ENCODE measurements around the gene LRRN4CL. TPM values are rescaled to one million over a fixed set of nuclear protein-coding genes. Genes with fewer than 3 reads are reported as not detected.
"Not testable (repeated sequence)": the region's sequence is repeated elsewhere in the genome, so short reads cannot be mapped to it uniquely, and the experiment has no call there.

LRRN4CL gene
- total RNA-seq, 2 experiments from 2014 or later, result 0.19 to 0.23 TPM

- Mint-ChIP-seq H3K36me3 (peaks cover 18% of the 10 kb centered on the region), H3K27me3 (no peaks in the 10 kb centered on the region), H3K27ac (no peak overlapping the region), H3K4me1 (peaks cover 39% of the 10 kb centered on the region), H3K4me3 (peak overlapping the region; percentile 49), H3K9me3 (no peaks in the 10 kb centered on the region)
- ATAC-seq (ENCODE audit: low read depth) (no peak), DNase-seq (no peak)
- POLR2A ChIA-PET, result interaction anchor here (0.5 to 7.0 kb wide), 14 partner anchors 8 to 243 kb away, joined by 3 to 187 read pairs (median 4); partner anchors contain the start of genes B3GAT3, EML3, GANAB and INTS5
These were observed 21.9 kb downstream of the LRRN4CL start for GRCh38 chr11:62667460-62667859.

- Mint-ChIP-seq H3K27me3 (no peaks in the 10 kb centered on the region), H3K9me3 (no peaks in the 10 kb centered on the region), H3K4me1 (peaks cover 37% of the 10 kb centered on the region), H3K27ac (peak overlapping the region; percentile 94), H3K4me3 (peak overlapping the region; percentile 97), H3K36me3 (peaks cover 20% of the 10 kb centered on the region)
- POLR2A ChIA-PET, result interaction anchor here (0.8 to 7.0 kb wide), 27 partner anchors 11 to 242 kb away, joined by 3 to 187 read pairs (median 14); partner anchors contain the start of genes B3GAT3, BSCL2, EEF1G and EML3
- ATAC-seq (ENCODE audit: low read depth), result no peak
- no peak for DNase-seq
These were observed 22.9 kb downstream of the LRRN4CL start for GRCh38 chr11:62666259-62666926.

- DNase-seq (peak; percentile 69), ATAC-seq (ENCODE audit: low read depth) (peak; percentile 20)
- peaks cover 20% of the 10 kb centered on the region for H3K36me3 Mint-ChIP-seq
- peak overlapping the region; percentile 97 for H3K4me3 Mint-ChIP-seq
- no peaks in the 10 kb centered on the region for H3K27me3 Mint-ChIP-seq
- POLR2A ChIA-PET, result interaction anchor here (0.8 to 7.0 kb wide), 37 partner anchors 9 to 293 kb away, joined by 3 to 187 read pairs (median 10); partner anchors contain the start of genes B3GAT3, BSCL2, EEF1G and EML3
- peaks cover 36% of the 10 kb centered on the region for H3K4me1 Mint-ChIP-seq
- H3K27ac Mint-ChIP-seq, result peak overlapping the region; percentile 94
- H3K9me3 Mint-ChIP-seq, result no peaks in the 10 kb centered on the region
These were observed 23.6 kb downstream of the LRRN4CL start for GRCh38 chr11:62665599-62666258.

- H3K4me3 Mint-ChIP-seq, result peak within 1 kb of the TSS; percentile 97
- peak; percentile 97 for DNase-seq
- H3K27ac Mint-ChIP-seq, result peak within 1 kb of the TSS; percentile 94
- POLR2A ChIA-PET, result interaction anchor here (0.6 to 7.0 kb wide), 45 partner anchors 9 to 1302 kb away, joined by 3 to 187 read pairs (median 8); partner anchors contain the start of genes B3GAT3, BSCL2, EEF1G and EML3
- H3K27me3 Mint-ChIP-seq, result no peaks in the 10 kb centered on the region
- H3K36me3 Mint-ChIP-seq, result peaks cover 20% of the 10 kb centered on the region
- ATAC-seq (ENCODE audit: low read depth), result peak; percentile 88
- H3K9me3 Mint-ChIP-seq, result no peaks in the 10 kb centered on the region
- H3K4me1 Mint-ChIP-seq, result peaks cover 34% of the 10 kb centered on the region
These were observed 24.2 kb downstream of the LRRN4CL start, which contains the start of the genes C11orf98 and CSKMT for GRCh38 chr11:62665075-62665598. Gene C11orf98 (minus strand): TSS chr11:62665210. CDS start chr11:62665169, 41 bp downstream. Gene CSKMT (plus strand): TSS chr11:62665312. CDS start chr11:62665880, 568 bp downstream.

GRCh38 chr11:62664405-62665074, 24.8 kb downstream of the LRRN4CL start:
- peaks cover 29% of the 10 kb centered on the region for H3K4me1 Mint-ChIP-seq
- H3K36me3 Mint-ChIP-seq, result peaks cover 19% of the 10 kb centered on the region
- peak overlapping the region; percentile 94 for H3K27ac Mint-ChIP-seq
- no peaks in the 10 kb centered on the region for H3K27me3 Mint-ChIP-seq
- POLR2A ChIA-PET, result interaction anchor here (0.6 to 7.0 kb wide), 43 partner anchors 10 to 1301 kb away, joined by 3 to 187 read pairs (median 9); partner anchors contain the start of genes B3GAT3, BSCL2, EEF1G and EML3
- ATAC-seq (ENCODE audit: low read depth) (peak; percentile 58), DNase-seq (no peak)
- peak overlapping the region; percentile 97 for H3K4me3 Mint-ChIP-seq
- no peaks in the 10 kb centered on the region for H3K9me3 Mint-ChIP-seq

GRCh38 chr11:62656796-62657429, 32.4 kb downstream of the LRRN4CL start:
- ATAC-seq (ENCODE audit: low read depth), result no peak
- no peaks in the 10 kb centered on the region for H3K9me3 Mint-ChIP-seq
- DNase-seq, result no peak
- H3K27me3 Mint-ChIP-seq, result no peaks in the 10 kb centered on the region
- no peak overlapping the region for H3K27ac Mint-ChIP-seq
- H3K4me3 Mint-ChIP-seq, result no peak overlapping the region
- peaks cover 2% of the 10 kb centered on the region for H3K36me3 Mint-ChIP-seq
- peaks cover 13% of the 10 kb centered on the region for H3K4me1 Mint-ChIP-seq
- POLR2A ChIA-PET, result interaction anchor here (0.7 to 8.4 kb wide), 5 partner anchors 8 to 55 kb away, joined by 3 to 187 read pairs (median 5); partner anchors contain the start of genes B3GAT3, C11orf98, CSKMT and LBHD1

- H3K4me3 Mint-ChIP-seq, result peak overlapping the region; percentile 37
- H3K36me3 Mint-ChIP-seq, result peaks cover 4% of the 10 kb centered on the region
- no peaks in the 10 kb centered on the region for H3K27me3 Mint-ChIP-seq
- H3K27ac Mint-ChIP-seq, result peak overlapping the region; percentile 63
- ATAC-seq (ENCODE audit: low read depth) (no peak), DNase-seq (no peak)
- POLR2A ChIA-PET, result interaction anchor here (0.6 to 8.4 kb wide), 5 partner anchors 11 to 101 kb away, joined by 4 to 187 read pairs (median 8); partner anchors contain the start of genes C11orf98, CSKMT, LBHD1 and TUT1
- peaks cover 17% of the 10 kb centered on the region for H3K4me1 Mint-ChIP-seq
- H3K9me3 Mint-ChIP-seq, result no peaks in the 10 kb centered on the region
These were observed 35.0 kb downstream of the LRRN4CL start for GRCh38 chr11:62654297-62654696.

GRCh38 chr11:62652161-62653006, 36.9 kb downstream of the LRRN4CL start:
- Mint-ChIP-seq H3K4me1 (peaks cover 17% of the 10 kb centered on the region), H3K36me3 (peaks cover 4% of the 10 kb centered on the region), H3K27me3 (no peaks in the 10 kb centered on the region), H3K4me3 (peak overlapping the region; percentile 94), H3K27ac (peak overlapping the region; percentile 91), H3K9me3 (no peaks in the 10 kb centered on the region)
- no peak for DNase-seq
- POLR2A ChIA-PET, result interaction anchor here (0.7 to 8.4 kb wide), 22 partner anchors 9 to 250 kb away, joined by 3 to 187 read pairs (median 5); partner anchors contain the start of genes B3GAT3, C11orf98, CSKMT and EEF1G
- no peak for ATAC-seq (ENCODE audit: low read depth)

GRCh38 chr11:62650283-62650682, 39.0 kb downstream of the LRRN4CL start:
- POLR2A ChIA-PET, result interaction anchor here (0.9 to 1.2 kb wide), 2 partner anchors 22 to 49 kb away, joined by 5 to 6 read pairs; partner anchors contain the start of genes LBHD1 and MTA2
- not testable (repeated sequence) for H3K36me3 Mint-ChIP-seq; H3K27me3 Mint-ChIP-seq; DNase-seq; H3K27ac Mint-ChIP-seq; H3K4me3 Mint-ChIP-seq; ATAC-seq (ENCODE audit: low read depth); H3K9me3 Mint-ChIP-seq
- H3K4me1 Mint-ChIP-seq, result peaks cover 23% of the 10 kb centered on the region

GRCh38 chr11:62649486-62649885, 39.8 kb downstream of the LRRN4CL start:
- ATAC-seq (ENCODE audit: low read depth) (no peak), DNase-seq (no peak)
- no peaks in the 10 kb centered on the region for H3K27me3 Mint-ChIP-seq
- H3K36me3 Mint-ChIP-seq, result peaks cover 10% of the 10 kb centered on the region
- POLR2A ChIA-PET, result interaction anchor here (0.6 to 5.5 kb wide), 7 partner anchors 8 to 58 kb away, joined by 3 to 40 read pairs (median 7); partner anchors contain the start of genes B3GAT3, C11orf98, CSKMT and LBHD1
- H3K4me3 Mint-ChIP-seq, result no peak overlapping the region
- H3K9me3 Mint-ChIP-seq, result no peaks in the 10 kb centered on the region
- peaks cover 28% of the 10 kb centered on the region for H3K4me1 Mint-ChIP-seq
- H3K27ac Mint-ChIP-seq, result no peak overlapping the region

GRCh38 chr11:62648967-62649364, 40.4 kb downstream of the LRRN4CL start:
- Mint-ChIP-seq H3K27me3 (no peaks in the 10 kb centered on the region), H3K9me3 (no peaks in the 10 kb centered on the region), H3K36me3 (peaks cover 10% of the 10 kb centered on the region), H3K4me1 (peaks cover 29% of the 10 kb centered on the region), H3K27ac (no peak overlapping the region), H3K4me3 (no peak overlapping the region)
- POLR2A ChIA-PET, result interaction anchor here (0.6 to 5.5 kb wide), 7 partner anchors 16 to 57 kb away, joined by 3 to 40 read pairs (median 7); partner anchors contain the start of genes B3GAT3, C11orf98, CSKMT and LBHD1
- ATAC-seq (ENCODE audit: low read depth) (no peak), DNase-seq (no peak)

All from activated naive CD8-positive, alpha-beta T cell treated with anti-CD3 and anti-CD28 coated beads, Interleukin-2, amount 10 ng/mL, durations not matched to agents 7 days and 5 days (primary cell).